Lower leg skin (tissue), 3 donors: Measurements from ENCODE around the gene TMEM144.

ENCODE experiments used
- POLR2A ChIP-seq, 2 donors: fragments of 450-650 bp; IDR thresholded peaks; one replicate each; pipeline ENCODE4 v1.6.1; 2016 to 2017; ENCODE audit warnings: antibody characterized with exemption in 2 of 2, mild to moderate bottlenecking in 1 of 2, moderate library complexity in 1 of 2
- TF ChIP-seq, protein P1 (sequence below), 3 donors: fragments of 450-650 bp; IDR thresholded peaks; one replicate each; pipeline ENCODE4 v1.5.1; 2016; ENCODE audit warnings: antibody characterized with exemption in 3 of 3, mild to moderate bottlenecking in 3 of 3, moderate library complexity in 2 of 3

DNA sequence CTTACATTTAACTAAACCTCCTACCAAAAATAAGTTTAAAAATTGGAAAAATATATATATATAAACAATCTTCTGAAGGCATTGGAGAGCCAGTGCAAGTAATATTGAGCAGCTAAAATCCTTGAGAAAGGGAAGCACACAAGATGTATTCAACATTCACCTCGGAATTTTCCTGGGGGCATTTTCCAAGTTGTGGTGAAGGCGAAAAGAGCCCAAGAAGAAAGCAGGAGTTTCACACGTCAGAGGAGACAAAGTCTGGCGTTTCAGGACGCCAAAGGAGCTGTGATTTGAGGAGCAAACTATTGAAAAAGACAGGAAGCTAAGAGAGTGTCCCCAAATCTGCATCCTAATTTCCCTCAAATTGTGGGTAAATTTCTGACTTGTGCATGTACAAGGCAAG lies 28.4 kb upstream of the TMEM144 start:
- TF ChIP-seq, protein P1, sequence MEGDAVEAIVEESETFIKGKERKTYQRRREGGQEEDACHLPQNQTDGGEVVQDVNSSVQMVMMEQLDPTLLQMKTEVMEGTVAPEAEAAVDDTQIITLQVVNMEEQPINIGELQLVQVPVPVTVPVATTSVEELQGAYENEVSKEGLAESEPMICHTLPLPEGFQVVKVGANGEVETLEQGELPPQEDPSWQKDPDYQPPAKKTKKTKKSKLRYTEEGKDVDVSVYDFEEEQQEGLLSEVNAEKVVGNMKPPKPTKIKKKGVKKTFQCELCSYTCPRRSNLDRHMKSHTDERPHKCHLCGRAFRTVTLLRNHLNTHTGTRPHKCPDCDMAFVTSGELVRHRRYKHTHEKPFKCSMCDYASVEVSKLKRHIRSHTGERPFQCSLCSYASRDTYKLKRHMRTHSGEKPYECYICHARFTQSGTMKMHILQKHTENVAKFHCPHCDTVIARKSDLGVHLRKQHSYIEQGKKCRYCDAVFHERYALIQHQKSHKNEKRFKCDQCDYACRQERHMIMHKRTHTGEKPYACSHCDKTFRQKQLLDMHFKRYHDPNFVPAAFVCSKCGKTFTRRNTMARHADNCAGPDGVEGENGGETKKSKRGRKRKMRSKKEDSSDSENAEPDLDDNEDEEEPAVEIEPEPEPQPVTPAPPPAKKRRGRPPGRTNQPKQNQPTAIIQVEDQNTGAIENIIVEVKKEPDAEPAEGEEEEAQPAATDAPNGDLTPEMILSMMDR (IDR thresholded peaks at IDR 0.05), result no peak
- no peak for TF ChIP-seq POLR2A (IDR thresholded peaks at IDR 0.05)
